Measurements from ENCODE around the gene LLGL2.

The LLGL2 gene

DNA sequence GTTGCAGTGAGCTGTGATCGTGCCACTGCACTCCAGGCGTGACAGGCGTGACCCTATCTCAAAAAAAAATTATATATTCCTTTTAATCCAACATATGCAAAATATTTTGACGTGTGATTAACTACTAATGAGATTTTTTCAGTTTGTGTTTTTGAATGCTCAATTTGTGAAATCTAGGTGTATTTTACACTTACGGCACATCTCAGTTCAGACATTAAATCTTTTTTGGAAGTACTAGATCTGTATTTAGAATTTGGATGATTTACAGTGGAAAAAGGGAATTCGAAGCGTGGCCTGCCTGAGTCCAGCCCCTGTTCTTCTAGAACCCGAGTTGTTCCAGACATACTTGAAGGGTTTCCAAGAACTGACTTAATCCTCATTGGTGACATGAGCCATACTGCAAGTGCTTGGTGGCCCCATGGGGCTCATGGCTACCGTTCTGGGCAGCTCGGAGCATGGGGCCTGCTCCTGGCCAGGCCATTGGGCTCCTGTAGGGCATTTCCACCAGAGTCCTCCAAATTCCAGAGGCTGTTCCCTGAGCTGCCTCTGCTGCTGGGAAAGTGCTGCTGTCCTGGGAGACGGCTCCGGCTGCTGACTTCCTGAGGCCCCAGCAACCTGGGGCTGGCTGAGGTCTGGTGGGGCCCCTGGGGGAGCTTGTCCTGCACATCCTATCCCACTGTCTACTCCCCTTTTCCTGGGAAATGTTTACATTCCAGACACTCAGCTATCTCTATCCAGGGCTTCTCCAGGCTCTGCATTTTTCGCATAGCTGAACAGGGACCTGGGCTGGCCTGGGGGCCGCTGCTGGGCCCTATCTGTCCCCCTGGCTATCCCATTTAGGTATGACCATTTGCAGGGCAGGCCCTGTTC, 27.2 kb downstream of the LLGL2 start:
- no peak for DNase-seq

GRCh38 chr17:75553295-75554110, 28.0 kb downstream of the LLGL2 start:
- no peak for DNase-seq

- no peak for DNase-seq
Measured at GRCh38 chr17:75555679-75556153, 30.2 kb downstream of the LLGL2 start.

DNA sequence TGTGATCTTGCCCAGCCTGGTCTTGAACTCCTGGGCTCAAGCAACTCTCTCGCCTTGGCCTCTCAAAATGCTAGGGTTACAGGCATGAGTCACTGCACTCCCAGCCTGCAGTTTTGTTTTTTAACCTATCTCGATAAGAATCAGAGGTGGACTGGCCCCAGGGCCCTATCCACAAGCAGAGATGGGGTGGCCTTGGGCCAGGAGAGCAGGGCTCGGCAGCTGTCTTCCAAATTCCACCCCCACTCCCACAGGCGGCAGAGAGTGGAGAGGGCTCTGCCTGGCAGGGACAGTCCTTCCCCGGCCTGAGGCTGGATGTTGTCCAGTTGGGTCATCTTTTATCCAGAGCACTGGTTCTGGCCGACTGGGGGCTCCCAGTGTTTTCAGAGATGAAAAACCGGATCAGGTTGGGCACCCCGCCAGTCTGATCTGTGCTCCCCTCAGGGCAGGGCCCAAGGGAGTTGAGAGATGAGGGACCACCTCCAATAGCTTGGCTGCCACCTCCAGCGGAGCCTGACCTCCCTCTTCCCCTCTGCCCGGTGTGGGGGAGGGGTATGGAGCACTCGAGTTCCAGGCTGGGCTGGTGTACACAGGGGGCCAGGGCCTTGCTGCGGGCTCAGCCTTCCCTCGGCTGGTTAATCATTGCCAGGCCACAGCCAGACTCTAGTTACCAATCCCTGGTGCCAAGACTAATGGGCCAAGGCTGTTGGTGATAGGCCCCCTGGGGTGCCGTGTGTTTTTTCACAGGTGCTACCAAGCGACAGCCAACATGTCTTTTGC, 31.8 kb downstream of the LLGL2 start:
- no peak for DNase-seq

DNA sequence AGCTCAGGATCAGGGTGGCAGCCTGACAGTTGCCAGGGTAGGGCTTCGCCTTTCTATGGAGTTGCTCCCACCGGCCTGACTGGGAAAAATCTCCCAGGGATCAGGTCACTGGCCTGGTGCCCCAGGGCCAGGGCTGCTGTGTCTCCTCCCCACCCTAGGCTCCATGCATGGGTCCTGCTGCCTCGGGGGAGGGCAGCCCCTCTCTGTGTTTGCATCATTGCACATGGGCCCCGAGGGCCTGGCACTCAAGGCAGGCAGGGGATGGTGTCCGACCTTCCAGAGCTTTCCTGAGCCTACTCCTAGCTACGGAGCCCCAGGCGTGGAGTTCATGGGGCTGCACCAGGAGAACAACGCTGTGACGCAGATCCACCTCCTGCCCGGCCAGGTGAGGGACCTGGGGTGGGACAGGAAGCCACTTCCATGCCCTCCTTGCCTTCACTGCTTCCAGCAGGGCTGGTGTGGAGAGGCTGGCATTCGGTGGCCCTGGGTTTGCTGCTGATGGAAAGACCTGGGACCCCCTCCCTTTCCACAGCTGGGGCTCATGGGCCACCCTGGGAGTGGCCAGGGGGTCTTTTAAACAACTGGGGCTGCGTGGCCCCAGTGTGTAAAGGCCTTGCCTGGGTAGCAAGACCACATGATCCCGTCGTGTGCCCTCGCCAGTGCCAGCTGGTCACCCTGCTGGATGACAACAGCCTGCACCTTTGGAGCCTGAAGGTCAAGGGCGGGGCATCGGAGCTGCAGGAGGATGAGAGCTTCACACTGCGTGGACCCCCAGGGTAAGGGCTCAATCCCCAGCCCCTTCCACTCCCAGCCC, 32.6 kb downstream of the LLGL2 start:
- no peak for DNase-seq

- no peak for DNase-seq
Measured at GRCh38 chr17:75558666-75559530, 33.4 kb downstream of the LLGL2 start.

GRCh38 chr17:75559958-75560533, 34.5 kb downstream of the LLGL2 start:
- DNase-seq: no peak

DNA sequence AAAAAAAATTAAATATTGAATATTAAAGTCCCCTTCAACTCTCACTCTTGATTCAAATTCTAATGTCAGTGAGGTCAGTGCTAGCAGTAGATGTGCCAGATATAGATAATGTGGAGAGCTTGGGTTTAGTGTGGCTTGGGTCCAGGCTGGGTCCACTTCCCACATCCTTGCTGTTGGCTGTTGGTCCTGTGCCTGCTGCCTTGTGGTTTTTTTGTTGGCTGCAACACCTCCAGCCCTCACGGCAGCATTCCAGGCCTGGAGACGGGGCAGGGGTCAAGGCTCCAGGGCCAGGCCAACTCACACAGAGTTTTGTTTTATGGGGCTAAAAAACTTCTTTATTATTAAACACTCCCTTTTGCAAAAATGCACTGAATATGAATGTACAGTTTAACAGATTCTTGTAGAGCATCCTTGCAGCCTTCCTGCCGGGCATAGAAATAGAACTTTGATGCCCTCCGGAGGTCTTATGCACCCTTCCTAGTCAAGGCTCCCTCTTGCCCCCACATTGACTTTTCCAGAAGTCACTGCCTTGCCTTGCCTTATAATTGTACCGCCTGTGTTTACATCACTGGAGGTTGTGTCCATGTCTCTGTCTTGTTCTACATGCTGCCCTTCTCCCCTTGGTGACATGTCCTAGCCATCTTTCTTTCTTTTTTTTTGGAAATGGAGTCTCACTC, 36.6 kb downstream of the LLGL2 start:
- no peak for DNase-seq

- DNase-seq: no peak
Measured at GRCh38 chr17:75563063-75563758, 37.7 kb downstream of the LLGL2 start.

DNA sequence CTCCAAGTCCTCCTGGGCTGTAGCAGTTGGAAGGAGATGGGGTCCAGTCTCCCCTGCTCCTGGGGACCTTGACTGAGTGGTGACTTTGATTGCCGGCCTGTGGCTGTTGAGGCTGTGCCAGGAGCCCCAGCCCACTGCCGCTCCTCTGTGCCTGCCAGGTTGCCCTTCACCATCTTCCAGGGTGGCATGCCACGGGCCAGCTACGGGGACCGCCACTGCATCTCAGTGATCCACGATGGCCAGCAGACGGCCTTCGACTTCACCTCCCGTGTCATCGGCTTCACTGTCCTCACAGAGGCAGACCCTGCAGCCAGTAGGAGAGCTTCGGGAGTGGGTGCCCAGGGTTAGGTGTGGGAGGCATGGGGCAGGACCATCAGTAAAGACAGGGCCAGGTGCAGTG, 38.7 kb downstream of the LLGL2 start:
- no peak for DNase-seq

DNA sequence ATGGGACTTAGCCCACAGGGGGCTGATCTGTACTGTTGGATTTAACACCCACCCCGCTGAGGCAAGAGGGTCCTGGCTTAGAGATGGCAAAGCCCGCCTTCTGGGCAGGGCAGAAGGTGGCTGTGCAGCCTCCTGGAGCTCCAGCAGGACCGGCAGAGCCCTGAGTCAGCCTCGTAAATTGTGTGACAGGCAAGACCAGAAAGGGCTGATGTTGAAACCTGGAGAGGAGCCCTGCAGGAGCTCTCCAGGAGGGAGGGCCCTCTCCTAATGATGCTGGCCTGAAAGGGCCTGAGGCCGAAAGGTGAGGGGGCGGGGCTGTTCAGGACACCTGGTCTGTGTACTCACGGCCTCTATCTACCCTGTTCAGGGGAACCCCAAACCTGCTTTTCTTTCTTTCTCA, 39.6 kb downstream of the LLGL2 start:
- no peak for DNase-seq

- DNase-seq: no peak
Measured at GRCh38 chr17:75565618-75566017, 40.1 kb downstream of the LLGL2 start.

DNA sequence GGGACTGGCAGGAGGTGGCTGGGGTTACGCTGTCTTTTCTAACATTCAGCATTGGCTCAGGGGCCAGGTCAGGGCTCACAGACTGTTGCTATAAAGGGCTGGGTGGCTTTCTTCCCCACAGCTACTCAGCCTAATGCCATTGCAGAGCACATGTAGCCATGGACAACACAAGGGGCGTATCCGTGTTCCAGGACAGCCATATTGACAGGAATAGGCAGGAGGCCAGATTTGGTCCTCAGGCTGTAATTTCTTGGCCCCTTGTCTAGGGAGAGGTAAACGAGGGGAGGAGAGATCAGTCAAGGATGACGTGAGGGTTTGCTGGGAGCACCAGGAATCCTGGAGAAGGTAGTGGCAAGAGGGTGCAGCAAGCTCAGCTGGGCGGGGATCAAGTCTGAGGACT, 40.9 kb downstream of the LLGL2 start:
- DNase-seq: no peak

DNA sequence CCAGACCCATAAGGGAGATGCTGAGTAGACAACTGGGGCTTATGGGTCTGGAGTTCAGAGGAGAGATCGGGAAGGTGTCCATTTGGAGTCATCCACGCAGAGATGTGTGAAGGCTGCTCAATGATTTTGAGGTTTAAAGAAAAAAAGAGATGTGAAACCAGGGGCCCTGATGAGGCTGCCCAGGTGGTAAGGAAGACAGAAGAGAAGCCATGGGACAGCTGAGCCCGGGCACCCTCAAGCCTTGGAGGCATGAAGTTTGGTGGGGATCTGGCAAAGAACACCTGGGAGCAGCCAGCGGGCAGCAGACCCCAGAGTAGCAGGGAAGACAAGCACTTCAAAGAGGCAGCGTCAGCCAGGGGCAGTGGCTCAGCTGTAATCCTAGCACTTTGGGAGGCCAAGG, 41.3 kb downstream of the LLGL2 start:
- peak in 1 of 2 donors; percentile 34 for DNase-seq

DNA sequence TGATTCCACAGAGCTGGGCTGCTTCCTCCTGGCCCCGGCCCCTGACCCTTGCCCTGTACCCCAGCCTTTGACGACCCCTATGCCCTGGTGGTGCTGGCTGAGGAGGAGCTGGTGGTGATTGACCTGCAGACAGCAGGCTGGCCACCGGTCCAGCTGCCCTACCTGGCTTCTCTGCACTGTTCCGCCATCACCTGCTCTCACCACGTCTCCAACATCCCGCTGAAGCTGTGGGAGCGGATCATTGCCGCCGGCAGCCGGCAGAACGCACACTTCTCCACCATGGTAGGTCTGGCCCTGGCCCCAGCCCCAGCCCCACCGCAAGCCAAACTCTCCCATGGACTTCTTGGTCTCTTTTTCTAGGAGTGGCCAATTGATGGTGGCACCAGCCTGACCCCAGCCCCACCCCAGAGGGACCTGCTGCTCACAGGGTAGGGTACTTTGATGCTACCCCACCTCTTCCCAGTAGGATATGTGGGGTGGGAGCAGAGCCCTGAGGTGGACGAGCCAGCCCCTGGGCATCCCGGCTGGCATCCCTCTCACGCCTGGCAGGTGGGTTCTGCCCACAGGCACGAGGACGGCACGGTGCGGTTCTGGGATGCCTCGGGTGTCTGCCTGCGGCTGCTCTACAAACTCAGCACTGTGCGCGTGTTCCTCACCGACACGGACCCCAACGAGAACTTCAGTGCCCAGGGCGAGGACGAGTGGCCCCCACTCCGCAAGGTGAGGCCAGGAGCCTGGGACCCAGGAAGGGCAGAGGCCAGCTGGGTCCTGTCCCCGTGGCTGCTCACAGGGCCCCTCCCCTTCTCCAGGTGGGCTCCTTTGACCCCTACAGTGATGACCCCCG, 43.1 kb downstream of the LLGL2 start:
- no peak for DNase-seq

- DNase-seq: no peak
Measured at GRCh38 chr17:75570034-75570676, 44.7 kb downstream of the LLGL2 start.

GRCh38 chr17:75570772-75571171, 45.3 kb downstream of the LLGL2 start:
- no peak for DNase-seq
